CD4-positive, CD25-positive, alpha-beta regulatory T cell (primary cell): ENCODE measurements around the gene CACNA2D3. TPM values are rescaled to one million over a fixed set of nuclear protein-coding genes. Genes with fewer than 3 reads are reported as not detected.

ENCODE experiments used
- ATAC-seq, 2 donors: fragments of 150-1000 bp; cut with Tn5 transposase; one replicate each; pipeline ENCODE4 v1.10.0; 2021; ENCODE audit warnings: low read depth in 2 of 2, moderate number of reproducible peaks in 2 of 2, moderate library complexity in 1 of 2
- DNase-seq, 3 donors: peaks; one replicate each; pipeline versions ENCODE4 v3.0.0 to v3.0.0-alpha.2; 2012 to 2022; ENCODE audit warnings: mixed read lengths in 1 of 3
- H3K27ac ChIP-seq: one replicate; pipeline ENCODE4 v1.7.0; 2013; ENCODE audit warnings: mild to moderate bottlenecking, low read length; ENCODE audit not compliant: insufficient read depth, poor library complexity, severe bottlenecking
- H3K27me3 ChIP-seq: one replicate; pipeline ENCODE4 v1.7.0; 2013; ENCODE audit warnings: low read length; ENCODE audit not compliant: control insufficient read depth, insufficient read depth
- H3K36me3 ChIP-seq: one replicate; pipeline ENCODE4 v1.7.0; 2013; ENCODE audit warnings: mild to moderate bottlenecking, low read length, moderate library complexity; ENCODE audit not compliant: control insufficient read depth, insufficient read depth
- H3K4me1 ChIP-seq: 2 replicates; pipeline ENCODE4 v1.7.0; 2013; ENCODE audit warnings: mild to moderate bottlenecking, low read length; ENCODE audit not compliant: insufficient read depth, control insufficient read depth, poor library complexity, severe bottlenecking
- H3K4me3 ChIP-seq: one replicate; pipeline ENCODE4 v1.7.0; 2013; ENCODE audit warnings: low read depth, mild to moderate bottlenecking, low read length, moderate library complexity
- H3K9me3 ChIP-seq, 2 experiments: 1 replicate in 1 of 2; 2 replicates in 1 of 2; pipeline ENCODE4 v1.7.0; 2013; ENCODE audit warnings: low read length in 2 of 2, mild to moderate bottlenecking in 1 of 2, moderate library complexity in 1 of 2; ENCODE audit not compliant: control insufficient read depth in 2 of 2
- H3K27ac Mint-ChIP-seq, 3 donors: one replicate each; pipeline ENCODE4 v1.8.0; 2020 to 2022; ENCODE audit warnings: mild to moderate bottlenecking in 3 of 3, mixed read lengths in 3 of 3, moderate library complexity in 2 of 3
- H3K27me3 Mint-ChIP-seq: one replicate; pipeline ENCODE4 v1.8.0; 2022; ENCODE audit warnings: mild to moderate bottlenecking, mixed read lengths
- H3K36me3 Mint-ChIP-seq: one replicate; pipeline ENCODE4 v1.8.0; 2020; ENCODE audit warnings: mixed read lengths
- H3K4me1 Mint-ChIP-seq, 4 donors: one replicate each; pipeline ENCODE4 v1.8.0; 2020 to 2022; ENCODE audit warnings: mixed read lengths in 4 of 4, mild to moderate bottlenecking in 1 of 4
- H3K4me3 Mint-ChIP-seq, 4 donors: one replicate each; pipeline ENCODE4 v1.8.0; 2020 to 2022; ENCODE audit warnings: mild to moderate bottlenecking in 4 of 4, mixed read lengths in 4 of 4, moderate library complexity in 3 of 4
- H3K9me3 Mint-ChIP-seq, 7 donors: one replicate each; pipeline ENCODE4 v1.8.0; 2020 to 2022; ENCODE audit warnings: mixed read lengths in 7 of 7, mild to moderate bottlenecking in 3 of 7, moderate library complexity in 2 of 7
- polyA plus RNA-seq, 4 donors: library from polyadenylated mRNA; unstranded; fragments of 300-500 nt; fragmentation: Illumina TruSeq; gene quantifications; one replicate each; pipeline ENCODE4 v1.2.3, GENCODE V29; 2021
- total RNA-seq: library from RNA; stranded (reverse); gene quantifications from one replicate; pipeline ENCODE4 v1.2.3, GENCODE V29; 2022

The CACNA2D3 gene
- total and polyA plus RNA-seq, 5 donors from 2014 or later: not detected

- no peak overlapping the region for H3K27ac Mint-ChIP-seq
- no peak for ATAC-seq
- no peaks in the 10 kb centered on the region for H3K27me3 ChIP-seq
- H3K27me3 Mint-ChIP-seq: no peaks in the 10 kb centered on the region
- no peaks in the 10 kb centered on the region for H3K4me1 Mint-ChIP-seq
- no peak overlapping the region for H3K4me3 ChIP-seq
- DNase-seq: peak in 1 of 3 donors; percentile 12
- H3K36me3 Mint-ChIP-seq: no peaks in the 10 kb centered on the region
- H3K9me3 Mint-ChIP-seq: peaks cover 0 to 2% (median 0%) of the 10 kb centered on the region in 7 donors
- no peak overlapping the region for H3K4me3 Mint-ChIP-seq
- no peaks in the 10 kb centered on the region for H3K9me3 ChIP-seq
- no peak overlapping the region for H3K27ac ChIP-seq
- H3K4me1 ChIP-seq: no peaks in the 10 kb centered on the region
- no peaks in the 10 kb centered on the region for H3K36me3 ChIP-seq
Measured at GRCh38 chr3:54374214-54374852, 252.0 kb downstream of the CACNA2D3 start.

- no peak for ATAC-seq
- H3K27me3 Mint-ChIP-seq: no peaks in the 10 kb centered on the region
- DNase-seq: no peak
- Histone ChIP-seq H3K4me3 (no peak overlapping the region), H3K4me1 (no peaks in the 10 kb centered on the region), H3K9me3 (no peaks in the 10 kb centered on the region), H3K27ac (no peak overlapping the region), H3K36me3 (no peaks in the 10 kb centered on the region), H3K27me3 (no peaks in the 10 kb centered on the region)
- peaks cover 0 to 2% (median 0%) of the 10 kb centered on the region in 7 donors for H3K9me3 Mint-ChIP-seq
- H3K36me3 Mint-ChIP-seq: no peaks in the 10 kb centered on the region
- H3K27ac Mint-ChIP-seq: no peak overlapping the region
- H3K4me3 Mint-ChIP-seq: peak overlapping the region in 1 of 4 donors; percentile 7
- H3K4me1 Mint-ChIP-seq: no peaks in the 10 kb centered on the region
Measured at GRCh38 chr3:54376142-54376807, 253.9 kb downstream of the CACNA2D3 start.

DNA sequence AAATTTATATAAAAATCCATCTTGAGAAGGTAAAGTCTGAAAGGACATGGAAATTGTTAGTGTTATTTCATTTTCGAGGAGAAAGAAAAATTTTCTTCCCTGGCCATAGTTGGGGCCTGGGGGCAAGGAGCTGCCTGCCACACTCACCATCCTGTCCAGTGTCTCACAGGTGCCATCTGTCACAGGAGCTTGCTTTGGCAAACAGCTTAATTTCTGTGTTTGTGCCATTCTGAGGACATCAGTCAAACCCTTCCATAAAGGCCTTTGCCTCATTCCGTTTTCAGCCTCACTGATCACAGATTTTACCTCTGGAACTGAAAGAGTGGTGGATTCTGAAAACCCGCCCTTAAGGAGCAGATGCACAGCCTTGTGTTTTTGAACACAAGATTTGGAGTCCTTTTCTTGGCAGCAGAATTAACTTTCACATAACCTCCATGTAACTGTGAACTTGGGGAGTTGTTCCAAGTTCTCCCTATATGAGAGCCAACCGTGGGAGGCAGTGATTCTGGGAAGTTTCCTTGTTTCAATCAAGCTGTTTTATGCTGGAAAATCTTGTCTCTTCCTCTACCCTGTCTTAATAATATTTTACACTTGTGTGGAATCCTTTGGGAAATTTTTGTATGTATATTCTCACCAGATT, 254.7 kb downstream of the CACNA2D3 start:
- H3K4me1 ChIP-seq: no peaks in the 10 kb centered on the region
- no peaks in the 10 kb centered on the region for H3K27me3 Mint-ChIP-seq
- ATAC-seq: no peak
- peaks cover 0 to 2% (median 0%) of the 10 kb centered on the region in 7 donors for H3K9me3 Mint-ChIP-seq
- H3K27ac Mint-ChIP-seq: no peak overlapping the region
- no peak overlapping the region for H3K27ac ChIP-seq
- no peaks in the 10 kb centered on the region for H3K36me3 ChIP-seq
- H3K36me3 Mint-ChIP-seq: no peaks in the 10 kb centered on the region
- no peak overlapping the region for H3K4me3 Mint-ChIP-seq
- H3K4me1 Mint-ChIP-seq: no peaks in the 10 kb centered on the region
- no peaks in the 10 kb centered on the region for H3K9me3 ChIP-seq
- DNase-seq: no peak
- no peaks in the 10 kb centered on the region for H3K27me3 ChIP-seq
- H3K4me3 ChIP-seq: no peak overlapping the region

GRCh38 chr3:54378184-54378583, 255.8 kb downstream of the CACNA2D3 start:
- H3K27ac ChIP-seq: no peak overlapping the region
- Mint-ChIP-seq H3K9me3 (peaks cover 0 to 2% (median 0%) of the 10 kb centered on the region in 7 donors), H3K27me3 (no peaks in the 10 kb centered on the region), H3K36me3 (no peaks in the 10 kb centered on the region), H3K4me3 (no peak overlapping the region), H3K4me1 (no peaks in the 10 kb centered on the region), H3K27ac (no peak overlapping the region)
- DNase-seq (no peak), ATAC-seq (no peak)
- H3K4me1 ChIP-seq: no peaks in the 10 kb centered on the region
- H3K9me3 ChIP-seq: no peaks in the 10 kb centered on the region
- no peaks in the 10 kb centered on the region for H3K27me3 ChIP-seq
- H3K4me3 ChIP-seq: no peak overlapping the region
- no peaks in the 10 kb centered on the region for H3K36me3 ChIP-seq

DNA sequence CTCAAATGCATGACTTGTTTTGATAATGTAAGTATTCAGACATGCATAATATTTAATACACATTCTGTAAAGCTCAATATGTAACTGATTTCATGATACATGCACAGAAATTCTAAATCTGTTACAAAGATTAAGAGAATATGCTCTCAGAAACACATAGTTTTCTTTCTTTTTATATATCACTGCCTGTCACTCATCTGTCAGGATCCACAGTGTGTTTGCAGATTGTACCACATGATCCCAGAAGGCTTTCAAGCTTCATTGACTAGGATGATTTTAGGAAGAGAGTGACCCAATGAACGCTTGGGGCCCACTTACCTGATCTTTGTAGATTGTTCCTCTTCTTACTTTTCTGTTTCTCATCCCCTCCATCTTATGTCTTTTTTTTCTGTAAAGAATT, 261.9 kb downstream of the CACNA2D3 start:
- ATAC-seq (no peak), DNase-seq (no peak)
- Histone ChIP-seq H3K36me3 (no peaks in the 10 kb centered on the region), H3K4me1 (no peaks in the 10 kb centered on the region), H3K9me3 (no peaks in the 10 kb centered on the region), H3K4me3 (no peak overlapping the region), H3K27ac (no peak overlapping the region), H3K27me3 (no peaks in the 10 kb centered on the region)
- H3K27ac Mint-ChIP-seq: no peak overlapping the region
- no peaks in the 10 kb centered on the region for H3K36me3 Mint-ChIP-seq
- H3K4me1 Mint-ChIP-seq: no peaks in the 10 kb centered on the region
- no peaks in the 10 kb centered on the region for H3K9me3 Mint-ChIP-seq
- no peaks in the 10 kb centered on the region for H3K27me3 Mint-ChIP-seq
- H3K4me3 Mint-ChIP-seq: no peak overlapping the region

GRCh38 chr3:54390582-54390981, 268.2 kb downstream of the CACNA2D3 start:
- Mint-ChIP-seq H3K4me3 (no peak overlapping the region), H3K9me3 (peaks cover 0 to 1% (median 0%) of the 10 kb centered on the region in 7 donors), H3K36me3 (no peaks in the 10 kb centered on the region), H3K27me3 (peaks cover 4% of the 10 kb centered on the region), H3K4me1 (no peaks in the 10 kb centered on the region), H3K27ac (no peak overlapping the region)
- Histone ChIP-seq H3K4me3 (no peak overlapping the region), H3K4me1 (no peaks in the 10 kb centered on the region), H3K27me3 (no peaks in the 10 kb centered on the region), H3K27ac (no peak overlapping the region), H3K9me3 (no peaks in the 10 kb centered on the region), H3K36me3 (no peaks in the 10 kb centered on the region)
- ATAC-seq: no peak
- DNase-seq: no peak

- ATAC-seq (no peak), DNase-seq (no peak)
- Mint-ChIP-seq H3K9me3 (peaks cover 0 to 1% (median 0%) of the 10 kb centered on the region in 7 donors), H3K27me3 (peaks cover 4% of the 10 kb centered on the region), H3K36me3 (no peaks in the 10 kb centered on the region), H3K4me3 (no peak overlapping the region), H3K4me1 (no peaks in the 10 kb centered on the region), H3K27ac (no peak overlapping the region)
- Histone ChIP-seq H3K9me3 (no peaks in the 10 kb centered on the region), H3K36me3 (no peaks in the 10 kb centered on the region), H3K27ac (no peak overlapping the region), H3K4me3 (no peak overlapping the region), H3K4me1 (no peaks in the 10 kb centered on the region), H3K27me3 (no peaks in the 10 kb centered on the region)
Measured at GRCh38 chr3:54393150-54393549, 270.8 kb downstream of the CACNA2D3 start.
